Epithelial cell of proximal tubule (primary cell): ENCODE data around the gene KAT7. TPM values are rescaled to one million over a fixed set of nuclear protein-coding genes. Genes with fewer than 3 reads are reported as not detected.
"Not testable (repeated sequence)": the region's sequence is repeated elsewhere in the genome, so short reads cannot be mapped to it uniquely, and the experiment has no call there.

Experiments used
- DNase-seq: peaks from one replicate; pipeline ENCODE4 v3.0.0-alpha.2; 2011; ENCODE audit warnings: low read depth
- H3K4me3 ChIP-seq: 2 replicates; pipeline ENCODE4 v1.5.1; 2011; ENCODE audit warnings: low read depth, mild to moderate bottlenecking, low read length
- total RNA-seq: library from RNA; depleted of rRNA; stranded (reverse); fragments of >200 nt; gene quantifications from 2 replicates; pipeline ENCODE4 v1.2.3, GENCODE V29; 2015
- TF ChIP-seq, protein P1 (sequence below): conservative IDR thresholded peaks from 2 replicates; pipeline ENCODE4 v1.5.1; 2012; ENCODE audit warnings: low read depth, mild to moderate bottlenecking, low read length

KAT7 gene
- total RNA-seq, 1 donor from 2014 or later, result 20.9 TPM

DNA sequence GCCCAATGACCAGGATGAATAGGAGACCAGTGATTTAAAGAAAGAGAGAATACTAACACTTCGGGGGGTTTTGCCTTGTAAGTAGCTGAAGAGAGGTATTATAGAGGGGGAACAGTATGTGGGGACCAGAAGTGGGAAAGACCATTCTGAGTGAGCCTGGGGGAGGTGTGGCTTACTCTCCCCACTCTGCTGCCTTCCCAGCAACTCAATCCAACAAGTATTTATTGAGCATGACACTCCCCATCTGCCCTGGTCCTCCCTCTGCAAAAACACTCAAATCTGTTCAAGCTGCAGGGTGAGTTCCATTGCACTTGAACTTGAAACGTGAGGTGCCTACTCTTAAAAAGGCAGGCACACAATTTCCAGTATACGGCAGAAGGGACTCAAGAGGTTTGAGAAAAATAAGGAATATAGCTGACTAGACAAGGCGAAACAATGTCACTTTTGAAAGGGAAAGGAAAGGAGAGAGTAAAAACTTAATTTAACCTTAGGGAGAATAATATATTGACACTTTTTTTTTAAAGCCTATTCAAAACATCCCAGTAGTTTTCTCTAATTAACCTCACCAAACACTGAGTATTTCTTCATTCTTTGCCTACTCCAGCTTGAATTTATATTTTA lies 32.7 kb upstream of the KAT7 start:
- TF ChIP-seq, protein P1, sequence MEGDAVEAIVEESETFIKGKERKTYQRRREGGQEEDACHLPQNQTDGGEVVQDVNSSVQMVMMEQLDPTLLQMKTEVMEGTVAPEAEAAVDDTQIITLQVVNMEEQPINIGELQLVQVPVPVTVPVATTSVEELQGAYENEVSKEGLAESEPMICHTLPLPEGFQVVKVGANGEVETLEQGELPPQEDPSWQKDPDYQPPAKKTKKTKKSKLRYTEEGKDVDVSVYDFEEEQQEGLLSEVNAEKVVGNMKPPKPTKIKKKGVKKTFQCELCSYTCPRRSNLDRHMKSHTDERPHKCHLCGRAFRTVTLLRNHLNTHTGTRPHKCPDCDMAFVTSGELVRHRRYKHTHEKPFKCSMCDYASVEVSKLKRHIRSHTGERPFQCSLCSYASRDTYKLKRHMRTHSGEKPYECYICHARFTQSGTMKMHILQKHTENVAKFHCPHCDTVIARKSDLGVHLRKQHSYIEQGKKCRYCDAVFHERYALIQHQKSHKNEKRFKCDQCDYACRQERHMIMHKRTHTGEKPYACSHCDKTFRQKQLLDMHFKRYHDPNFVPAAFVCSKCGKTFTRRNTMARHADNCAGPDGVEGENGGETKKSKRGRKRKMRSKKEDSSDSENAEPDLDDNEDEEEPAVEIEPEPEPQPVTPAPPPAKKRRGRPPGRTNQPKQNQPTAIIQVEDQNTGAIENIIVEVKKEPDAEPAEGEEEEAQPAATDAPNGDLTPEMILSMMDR, result no peak
- DNase-seq, result no peak
- H3K4me3 ChIP-seq, result no peak overlapping the region

GRCh38 chr17:49756323-49757150 lies 31.9 kb upstream of the KAT7 start:
- TF ChIP-seq, protein P1, result no peak
- DNase-seq, result no peak
- H3K4me3 ChIP-seq, result no peak overlapping the region

DNA sequence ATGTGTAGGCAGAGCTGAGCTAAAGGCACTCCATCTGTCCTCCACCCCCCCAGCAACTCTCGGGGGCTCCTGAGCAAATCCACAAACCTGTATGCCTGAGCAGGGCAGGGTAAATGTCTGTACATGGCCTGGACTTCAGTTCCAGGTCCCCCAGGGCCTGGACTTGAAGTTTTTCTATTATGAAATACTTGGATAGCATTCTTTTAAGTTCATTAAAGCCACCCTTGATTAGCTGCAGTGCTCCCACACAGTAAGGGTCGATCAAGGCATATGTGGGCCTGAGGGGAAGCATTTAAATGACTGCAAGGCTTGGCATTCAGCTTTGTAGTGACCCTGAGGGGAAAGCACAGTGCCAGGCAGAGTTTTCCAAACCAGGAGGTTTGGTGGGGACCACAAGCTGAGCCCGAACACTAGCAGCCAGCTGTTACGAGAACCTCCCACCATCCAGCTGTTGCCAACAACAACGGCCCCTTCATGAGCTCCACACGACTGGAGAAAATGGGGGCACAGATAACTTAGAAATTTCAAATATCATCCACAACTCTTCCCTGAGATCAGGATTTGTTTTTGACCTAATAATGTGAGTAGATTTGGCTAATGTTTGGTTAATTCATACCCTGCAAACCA lies 31.2 kb upstream of the KAT7 start:
- DNase-seq, result no peak
- TF ChIP-seq, protein P1, result no peak

GRCh38 chr17:49758464-49759010 lies 29.9 kb upstream of the KAT7 start:
- H3K4me3 ChIP-seq, DNase-seq: not testable (repeated sequence)

More for the DNA sequence above, 31.2 kb upstream of the KAT7 start:
- H3K4me3 ChIP-seq, result no peak overlapping the region

- DNase-seq, result no peak
- TF ChIP-seq, protein P1, result no peak
- no peak overlapping the region for H3K4me3 ChIP-seq
Measured at GRCh38 chr17:49759203-49759602, 29.3 kb upstream of the KAT7 start.

GRCh38 chr17:49760296-49760695 lies 28.2 kb upstream of the KAT7 start:
- no peak for DNase-seq
- no peak overlapping the region for H3K4me3 ChIP-seq
- TF ChIP-seq, protein P1, result no peak

DNA sequence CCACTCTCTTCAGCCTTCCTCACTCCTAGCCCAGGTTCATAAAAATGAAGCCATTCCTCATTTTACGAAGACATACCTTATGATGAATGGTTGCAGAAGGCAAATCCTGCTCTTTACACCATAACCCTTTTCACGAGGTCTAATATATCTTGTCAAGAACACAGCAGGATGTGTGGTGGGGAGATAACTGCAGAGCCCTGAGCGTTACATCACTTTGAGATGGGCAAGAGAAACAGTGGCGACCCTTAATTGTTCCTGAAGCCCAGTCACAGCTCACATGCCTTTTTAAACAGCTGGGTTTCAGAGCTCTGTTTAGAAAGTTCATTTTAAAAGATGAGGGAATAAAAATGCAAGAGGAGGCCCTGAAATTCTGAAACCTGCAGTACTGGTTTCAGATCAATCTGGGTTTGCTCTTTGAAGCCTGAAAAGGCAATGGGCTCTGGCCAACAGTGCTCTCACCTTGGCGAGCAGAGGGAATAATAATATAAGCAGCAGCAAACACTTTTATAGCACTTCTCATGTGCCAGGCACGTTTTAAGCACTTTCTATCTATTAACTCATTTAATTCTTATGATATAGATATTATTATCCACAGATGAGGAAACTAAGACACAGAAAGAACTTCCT lies 27.4 kb upstream of the KAT7 start:
- TF ChIP-seq, protein P1, result no peak
- DNase-seq, result no peak
- no peak overlapping the region for H3K4me3 ChIP-seq
